Fibroblast of villous mesenchyme (primary cell): ENCODE measurements around the gene JUND. TPM values are rescaled to one million over a fixed set of nuclear protein-coding genes. Genes with fewer than 3 reads are reported as not detected.

Experiments used
- DNase-seq: peaks from one replicate; pipeline ENCODE4 v3.0.0-alpha.2; 2010; ENCODE audit warnings: low read depth
- H3K4me3 ChIP-seq: 2 replicates; pipeline ENCODE4 v1.5.1; 2011; ENCODE audit warnings: low read depth, mild to moderate bottlenecking, low read length
- CTCF ChIP-seq: IDR thresholded peaks from 2 replicates; pipeline ENCODE4 v1.5.1; 2012; ENCODE audit warnings: low read depth, mild to moderate bottlenecking, low read length; ENCODE audit not compliant: insufficient read depth
- total RNA-seq: library from RNA; depleted of rRNA; stranded (reverse); fragments of >200 nt; gene quantifications from 2 replicates; pipeline ENCODE4 v1.2.3, GENCODE V29; 2012

JUND gene
- total RNA-seq, 1 donor = 111 TPM

- TF ChIP-seq CTCF = no peak
- no peak for DNase-seq
- peak overlapping the region; percentile 56 for H3K4me3 ChIP-seq
These were observed 782 bp upstream of the JUND start for GRCh38 chr19:18282021-18282787.

- no peak for TF ChIP-seq CTCF
- H3K4me3 ChIP-seq = peak overlapping the region; percentile 96
These were observed 958 bp downstream of the JUND start for GRCh38 chr19:18280247-18281081.

GRCh38 chr19:18279516-18280246 is 1.7 kb downstream of the JUND start:
- TF ChIP-seq CTCF = peak; percentile 83

More at GRCh38 chr19:18280247-18281081, 958 bp downstream of the JUND start:
- peak; percentile 76 for DNase-seq

GRCh38 chr19:18279266-18279515 is 2.2 kb downstream of the JUND start:
- no peak for TF ChIP-seq CTCF
- DNase-seq = no peak

More at GRCh38 chr19:18279516-18280246, 1.7 kb downstream of the JUND start:
- peak overlapping the region; percentile 96 for H3K4me3 ChIP-seq
- DNase-seq = peak; percentile 96

GRCh38 chr19:18278521-18279265 is 2.7 kb downstream of the JUND start:
- H3K4me3 ChIP-seq = peak overlapping the region; percentile 96
- DNase-seq = peak; percentile 43
- TF ChIP-seq CTCF = peak; percentile 33

More at GRCh38 chr19:18279266-18279515, 2.2 kb downstream of the JUND start:
- peak overlapping the region; percentile 96 for H3K4me3 ChIP-seq

GRCh38 chr19:18274781-18275356 is 6.6 kb downstream of the JUND start:
- peak; percentile 83 for DNase-seq
- TF ChIP-seq CTCF = no peak
- peak overlapping the region; percentile 9 for H3K4me3 ChIP-seq
